Breast epithelium (tissue), 4 donors: ENCODE measurements around the gene SLC39A8. TPM values are rescaled to one million over a fixed set of nuclear protein-coding genes. Genes with fewer than 3 reads are reported as not detected.

ENCODE experiments used
- DNase-seq, 2 donors: peaks; one replicate each; pipeline ENCODE4 v3.0.0-alpha.2; 2019; ENCODE audit warnings: low spot score in 2 of 2
- H3K27ac ChIP-seq, 2 donors: fragments of 200-600 bp; sonication (generic) in 1 of 2; one replicate each; pipeline ENCODE4 v1.5.1; 2016 to 2019; ENCODE audit warnings: mild to moderate bottlenecking in 1 of 2
- H3K27me3 ChIP-seq, 2 donors: fragments of 200-600 bp; sonication (generic) in 1 of 2; one replicate each; pipeline versions ENCODE4 v1.5.1 to v1.6.0; 2017 to 2019; ENCODE audit warnings: control low read depth in 1 of 2, mild to moderate bottlenecking in 1 of 2
- H3K36me3 ChIP-seq: fragments of 200-600 bp; one replicate; pipeline ENCODE4 v1.5.1; 2019
- H3K4me1 ChIP-seq, 2 donors: fragments of 200-600 bp; sonication (generic); one replicate each; pipeline ENCODE4 v1.5.1; 2016 to 2019; ENCODE audit warnings: control low read depth in 1 of 2
- H3K4me3 ChIP-seq, 3 donors: fragments of 200-600 bp; sonication (generic); 1 replicate in 2 of 3; 2 replicates in 1 of 3; pipeline ENCODE4 v1.5.1; 2016 to 2019; ENCODE audit warnings: mild to moderate bottlenecking in 3 of 3, moderate library complexity in 2 of 3
- H3K9me3 ChIP-seq, 2 donors: fragments of 200-600 bp; sonication (generic) in 1 of 2; one replicate each; pipeline ENCODE4 v1.5.1; 2016 to 2019; ENCODE audit warnings: control low read depth in 1 of 2
- CTCF ChIP-seq, 3 donors: fragments of 450-650 bp; IDR thresholded peaks; one replicate each; pipeline ENCODE4 v1.5.1; 2016 to 2017; ENCODE audit warnings: antibody characterized with exemption in 3 of 3, mild to moderate bottlenecking in 3 of 3, moderate library complexity in 3 of 3
- POLR2A ChIP-seq: fragments of 450-650 bp; IDR thresholded peaks from one replicate; pipeline ENCODE4 v1.6.1; 2016; ENCODE audit warnings: antibody characterized with exemption, mild to moderate bottlenecking, moderate library complexity
- POLR2AphosphoS5 ChIP-seq, 3 donors: sonication (generic); formaldehyde crosslinking; IDR thresholded peaks; one replicate each; pipeline ENCODE4 v1.6.1; 2017; ENCODE audit warnings: antibody characterized with exemption in 3 of 3
- intact Hi-C: fragments of 100-400 bp; cut with DNase I; formaldehyde crosslinking; loops from one replicate; pipeline ENCODE4 v1.15.1; 2023; ENCODE audit warnings: low total_unique reads
- total RNA-seq, 3 donors: library from RNA; depleted of rRNA; stranded (reverse); fragments of >200 nt; gene quantifications; one replicate each; pipeline ENCODE4 v1.1.0, GENCODE V29; 2016

Gene SLC39A8
- 10 to 100 TPM; 10.6 to 66.3 (median 31.8) TPM for total RNA-seq

- Histone ChIP-seq H3K36me3 (no peaks in the 10 kb centered on the region), H3K9me3 (no peaks in the 10 kb centered on the region), H3K4me3 (peak within 1 kb of the TSS; percentile 61 to 80 (median 65)), H3K27me3 (no peaks in the 10 kb centered on the region), H3K27ac (peak within 1 kb of the TSS; percentile 82 to 88), H3K4me1 (no peaks in the 10 kb centered on the region)
- intact Hi-C loops, result no loop called here
- TF ChIP-seq POLR2AphosphoS5 (IDR thresholded peaks at IDR 0.05), result peak in 2 of 3 donors; percentile 8 to 54
- peak; percentile 48 for TF ChIP-seq POLR2A
- peak; percentile 56 to 84 (median 66) for TF ChIP-seq CTCF (IDR thresholded peaks at IDR 0.05)
- peak; percentile 75 to 84 for DNase-seq
Measured at GRCh38 chr4:102344954-102345794, at the start of gene SLC39A8. SLC39A8 (minus strand) TSS chr4:102345482; CDS start chr4:102344662, 820 bp downstream.

GRCh38 chr4:102392033-102392744 is 46.9 kb upstream of the SLC39A8 start:
- no peaks in the 10 kb centered on the region for H3K4me1 ChIP-seq
- intact Hi-C loops, result no loop called here
- no peak for DNase-seq
- no peaks in the 10 kb centered on the region for H3K27me3 ChIP-seq
- no peak overlapping the region for H3K27ac ChIP-seq
- TF ChIP-seq CTCF (IDR thresholded peaks at IDR 0.05), result no peak
- TF ChIP-seq POLR2A, result no peak
- TF ChIP-seq POLR2AphosphoS5 (IDR thresholded peaks at IDR 0.05), result no peak
- no peaks in the 10 kb centered on the region for H3K9me3 ChIP-seq
- H3K36me3 ChIP-seq, result no peaks in the 10 kb centered on the region
- H3K4me3 ChIP-seq, result no peak overlapping the region

GRCh38 chr4:102390438-102390837 is 45.2 kb upstream of the SLC39A8 start:
- intact Hi-C loops, result no loop called here
- no peak overlapping the region for H3K4me3 ChIP-seq

GRCh38 chr4:102388611-102389010 is 43.3 kb upstream of the SLC39A8 start:
- TF ChIP-seq CTCF (IDR thresholded peaks at IDR 0.05), result no peak
- TF ChIP-seq POLR2AphosphoS5 (IDR thresholded peaks at IDR 0.05), result no peak
- TF ChIP-seq POLR2A, result no peak
- no peaks in the 10 kb centered on the region for H3K36me3 ChIP-seq
- DNase-seq, result no peak
- no peaks in the 10 kb centered on the region for H3K27me3 ChIP-seq
- intact Hi-C loops, result no loop called here
- no peaks in the 10 kb centered on the region for H3K9me3 ChIP-seq
- no peaks in the 10 kb centered on the region for H3K4me1 ChIP-seq
- H3K4me3 ChIP-seq, result no peak overlapping the region
- no peak overlapping the region for H3K27ac ChIP-seq

More at GRCh38 chr4:102390438-102390837, 45.2 kb upstream of the SLC39A8 start:
- Histone ChIP-seq H3K4me1 (no peaks in the 10 kb centered on the region), H3K36me3 (no peaks in the 10 kb centered on the region), H3K27ac (no peak overlapping the region), H3K27me3 (no peaks in the 10 kb centered on the region), H3K9me3 (no peaks in the 10 kb centered on the region)
- TF ChIP-seq CTCF (IDR thresholded peaks at IDR 0.05) (no peak), POLR2AphosphoS5 (IDR thresholded peaks at IDR 0.05) (no peak), POLR2A (no peak)
- no peak for DNase-seq
